HepG2 (cell line): Measurements from ENCODE around the gene QRICH2. TPM values are rescaled to one million over a fixed set of nuclear protein-coding genes. Genes with fewer than 3 reads are reported as not detected.

Experiments
- CREM ChIP-seq, 2 experiments: sonication (generic) in 1 of 2; formaldehyde crosslinking in 1 of 2; IDR thresholded peaks; 2 replicates each; pipeline versions ENCODE4 v1.4.0 to v1.6.1; 2016 to 2020; ENCODE audit warnings: antibody characterized with exemption in 1 of 2, mild to moderate bottlenecking in 1 of 2, missing genetic modification reagents in 1 of 2
- ELF4 ChIP-seq: sonication (generic); formaldehyde crosslinking; IDR thresholded peaks from 2 replicates; pipeline ENCODE4 v1.5.0; 2020; ENCODE audit warnings: missing genetic modification reagents, mild to moderate bottlenecking, moderate library complexity, borderline replicate concordance
- FOXO1 ChIP-seq: sonication (generic); formaldehyde crosslinking; IDR thresholded peaks from 2 replicates; pipeline ENCODE4 v1.4.0; 2020; ENCODE audit warnings: missing genetic modification reagents
- HHEX ChIP-seq: IDR thresholded peaks from 2 replicates; pipeline ENCODE4 v1.6.1; 2016; ENCODE audit warnings: control low read depth
- KDM2A ChIP-seq: sonication (generic); formaldehyde crosslinking; IDR thresholded peaks from 2 replicates; pipeline ENCODE4 v1.4.0; 2020; ENCODE audit warnings: low read depth, missing genetic modification reagents, borderline replicate concordance
- KDM6A ChIP-seq: IDR thresholded peaks from 2 replicates; pipeline ENCODE4 v1.6.1; 2016; ENCODE audit warnings: low read depth
- MTA3 ChIP-seq: sonication (generic); formaldehyde crosslinking; IDR thresholded peaks from 2 replicates; pipeline ENCODE4 v1.4.0; 2020; ENCODE audit warnings: missing genetic modification reagents
- MXI1 ChIP-seq: IDR thresholded peaks from 3 replicates; pipeline ENCODE4 v1.6.1; 2012; ENCODE audit warnings: low read depth, low read length, inconsistent platforms, borderline replicate concordance
- NCOA1 ChIP-seq: sonication (generic); formaldehyde crosslinking; IDR thresholded peaks from 2 replicates; pipeline ENCODE4 v1.9.0; 2021; ENCODE audit warnings: missing genetic modification reagents
- NR0B2 ChIP-seq: sonication (generic); formaldehyde crosslinking; IDR thresholded peaks from 2 replicates; pipeline ENCODE4 v1.4.0; 2020; ENCODE audit warnings: mild to moderate bottlenecking, missing genetic modification reagents
- RXRB ChIP-seq: IDR thresholded peaks from 2 replicates; pipeline ENCODE4 v1.6.1; 2016; ENCODE audit warnings: borderline replicate concordance, missing genetic modification reagents, missing compliant biosample characterization
- SOX5 ChIP-seq: IDR thresholded peaks from 2 replicates; pipeline ENCODE4 v1.6.1; 2016; ENCODE audit warnings: borderline replicate concordance
- ZBTB40 ChIP-seq, 2 experiments: fragments of 450-650 bp in 1 of 2; sonication (generic) in 1 of 2; formaldehyde crosslinking in 1 of 2; IDR thresholded peaks; 2 replicates each; pipeline versions ENCODE4 v1.6.1 to v1.8.0; 2016 to 2022; ENCODE audit warnings: antibody characterized with exemption in 1 of 2, mild to moderate bottlenecking in 1 of 2, missing genetic modification reagents in 1 of 2
- ZNF414 ChIP-seq: sonication (generic); formaldehyde crosslinking; IDR thresholded peaks from 2 replicates; pipeline ENCODE4 v1.5.0; 2020; ENCODE audit warnings: missing genetic modification reagents
- ZNF563 ChIP-seq: sonication (generic); formaldehyde crosslinking; IDR thresholded peaks from 2 replicates; pipeline ENCODE4 v1.8.0; 2022; ENCODE audit warnings: mild to moderate bottlenecking, moderate library complexity, missing genetic modification reagents
- ZNF605 ChIP-seq: sonication (generic); formaldehyde crosslinking; IDR thresholded peaks from 2 replicates; pipeline ENCODE4 v1.8.0; 2022; ENCODE audit warnings: mild to moderate bottlenecking, missing genetic modification reagents
- ZNF7 ChIP-seq: IDR thresholded peaks from 2 replicates; pipeline ENCODE4 v1.6.1; 2016; ENCODE audit warnings: missing biosample characterization, missing genetic modification reagents
- ZNF709 ChIP-seq: sonication (generic); formaldehyde crosslinking; IDR thresholded peaks from 2 replicates; pipeline ENCODE4 v1.5.0; 2020; ENCODE audit warnings: mild to moderate bottlenecking, missing genetic modification reagents
- ZNF879 ChIP-seq: sonication (generic); formaldehyde crosslinking; IDR thresholded peaks from 2 replicates; pipeline ENCODE4 v1.8.1; 2023; ENCODE audit warnings: missing genetic modification reagents
- ZSCAN20 ChIP-seq: sonication (generic); formaldehyde crosslinking; IDR thresholded peaks from 2 replicates; pipeline ENCODE4 v1.4.0; 2020; ENCODE audit warnings: missing genetic modification reagents, mild to moderate bottlenecking, borderline replicate concordance
- polyA plus RNA-seq, 8 experiments: library from polyadenylated mRNA; depleted of rRNA in 3 of 8; stranded (reverse) in 7 of 8; unstranded in 1 of 8; fragments of >200 nt; fragmentation: Illumina TruSeq in 4 of 8; extraction: Trizol in 4 of 8; gene quantifications; 2 replicates each; pipeline versions ENCODE4 v1.2.1 to v1.2.3, GENCODE V29; 2011 to 2016; ENCODE audit warnings: low read depth in 4 of 8, missing spikeins in 1 of 8, mixed read lengths in 1 of 8; ENCODE audit not compliant: insufficient read depth in 1 of 8
- total RNA-seq, 5 experiments: library from RNA; depleted of rRNA; stranded (reverse); fragments of >200 nt; fragmentation: Illumina TruSeq; extraction: Trizol; gene quantifications; 2 replicates each; pipeline ENCODE4 v1.2.3, GENCODE V29; 2016; ENCODE audit warnings: low read depth in 1 of 5

Gene QRICH2
- total and polyA plus RNA-seq, 2 of the 13 experiments (the other 11 are each of a cell fraction or from before 2014, with no cell fraction given) = 3.7 to 5.7 TPM

GRCh38 chr17:76353599-76354316, 45.7 kb upstream of the QRICH2 start, which contains the start of gene PRPSAP1 (continued):
- TF ChIP-seq ZNF879 (CRISPR knock-in tag) (no peak), ZBTB40 (IDR thresholded peaks at IDR 0.05) (no peak), ZBTB40 (CRISPR knock-in tag; IDR thresholded peaks at IDR 0.05) (peak; percentile 77), ZNF563 (peak; percentile 87), MTA3 (CRISPR knock-in tag) (no peak), ZNF605 (peak; percentile 87), ZNF709 (CRISPR knock-in tag) (peak; percentile 94; the same call in 1 of the 2 replicates), ZSCAN20 (CRISPR knock-in tag) (peak; percentile 82), ELF4 (peak; percentile 67; the same call in 1 of the 2 replicates), KDM6A (CRISPR knock-in tag) (0 out of 2 replicates have a peak, but pooled peaks have one; percentile 29), NR0B2 (no peak; the same call in 1 of the 2 replicates), HHEX (CRISPR knock-in tag) (no peak), FOXO1 (CRISPR knock-in tag) (no peak; the same call in 1 of the 2 replicates), CREM (IDR thresholded peaks at IDR 0.05) (peak; percentile 82), CREM (CRISPR knock-in tag; IDR thresholded peaks at IDR 0.05) (no peak), ZNF7 (CRISPR knock-in tag) (no peak), MXI1 (peak; percentile 82; the same call in 1 of the 3 replicates), RXRB (CRISPR knock-in tag) (peak; percentile 67), SOX5 (CRISPR knock-in tag) (peak; percentile 53; the same call in 1 of the 2 replicates), ZNF414 (CRISPR knock-in tag) (0 out of 2 replicates have a peak, but pooled peaks have one; percentile 24), NCOA1 (CRISPR knock-in tag) (peak; percentile 61; the same call in 1 of the 2 replicates), KDM2A (CRISPR knock-in tag) (peak; percentile 98)
